ENCODE data around the gene APRT.

Gene APRT

GRCh38 chr16:88821168-88821850 is 9.6 kb upstream of the APRT start:
- no peak for DNase-seq

- DNase-seq: no peak
Observed at GRCh38 chr16:88820385-88821025, 8.8 kb upstream of the APRT start.

- no peak for DNase-seq
Observed at GRCh38 chr16:88819126-88819525, 7.4 kb upstream of the APRT start.

GRCh38 chr16:88818575-88818874 is 6.8 kb upstream of the APRT start:
- no peak for DNase-seq

- no peak for DNase-seq
Observed at GRCh38 chr16:88817785-88818574, 6.3 kb upstream of the APRT start.

- no peak for DNase-seq
Observed at GRCh38 chr16:88816736-88817535, 5.2 kb upstream of the APRT start.

- no peak for DNase-seq
Observed at GRCh38 chr16:88815901-88816589, 4.3 kb upstream of the APRT start.

- no peak for DNase-seq
Observed at GRCh38 chr16:88815227-88815626, 3.5 kb upstream of the APRT start.

- no peak for DNase-seq
Observed at GRCh38 chr16:88814144-88814502, 2.4 kb upstream of the APRT start.

GRCh38 chr16:88813269-88814143 is 1.8 kb upstream of the APRT start:
- no peak for DNase-seq

GRCh38 chr16:88812513-88813268 is 963 bp upstream of the APRT start:
- DNase-seq: no peak

- DNase-seq: peak; percentile 52
Observed at GRCh38 chr16:88810912-88811768, 588 bp downstream of the APRT start.

- no peak for DNase-seq
Observed at GRCh38 chr16:88810166-88810911, 1.4 kb downstream of the APRT start.

- DNase-seq: no peak
Observed at GRCh38 chr16:88809676-88810165, 2.0 kb downstream of the APRT start.

- no peak for DNase-seq
Observed at GRCh38 chr16:88809068-88809675, 2.6 kb downstream of the APRT start.

- no peak for DNase-seq
Observed at GRCh38 chr16:88807626-88808453, 3.9 kb downstream of the APRT start.

- DNase-seq: no peak
Observed at GRCh38 chr16:88807142-88807625, 4.5 kb downstream of the APRT start.
